HG03108 (cell line): Measurements from ENCODE around the gene NUP153.
"Not testable (repeated sequence)": the region's sequence is repeated elsewhere in the genome, so short reads cannot be mapped to it uniquely, and the experiment has no call there.

ENCODE experiments used
- ATAC-seq: cut with Tn5 transposase; IDR thresholded peaks from one replicate; pipeline ENCODE4 v1.9.1; 2021; ENCODE audit warnings: moderate library complexity; ENCODE audit not compliant: unreplicated experiment

The NUP153 gene

DNA sequence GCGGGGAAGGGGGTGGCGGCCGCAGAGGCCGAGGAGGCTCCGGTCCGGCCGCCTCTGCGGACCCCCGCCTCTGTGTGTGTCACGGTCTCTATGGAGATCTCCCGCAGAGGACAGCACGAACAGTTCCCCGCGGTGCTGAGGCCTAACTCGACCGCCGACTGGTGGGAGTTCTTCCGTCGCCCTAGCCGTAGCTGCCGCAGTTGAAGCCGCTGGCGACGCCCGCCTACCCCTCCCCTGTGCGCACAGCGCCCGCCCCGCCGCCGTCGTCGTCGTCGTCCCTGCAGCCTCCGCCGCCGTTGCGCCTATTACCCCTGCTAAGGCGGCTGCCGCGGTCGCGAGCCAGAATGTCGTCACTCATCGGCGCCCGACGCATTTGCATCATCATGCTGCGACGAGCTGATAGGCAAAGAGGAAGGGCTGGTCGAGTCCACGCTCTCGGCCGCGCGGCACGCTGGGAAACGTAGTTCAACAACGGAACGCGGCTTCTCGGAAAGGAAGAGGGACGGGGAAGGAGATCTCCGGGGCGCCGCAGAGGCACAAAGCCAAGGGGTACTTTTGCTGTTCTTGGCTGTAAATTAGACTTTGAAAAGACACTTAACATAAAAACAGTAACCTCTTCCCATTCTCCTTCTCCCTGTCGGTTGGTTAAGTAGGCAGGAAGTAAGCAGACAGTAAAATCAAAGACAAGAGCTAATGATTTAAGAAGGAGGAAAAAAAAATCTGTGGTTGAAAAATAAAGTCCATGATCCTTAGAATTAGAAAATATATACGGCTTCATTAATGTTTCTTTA, at the start of gene NUP153:
Gene NUP153 (minus strand): TSS at position 346 of the 791 bp plus-strand sequence. CDS start 538 bp downstream, outside the sequence.
- ATAC-seq: peak; percentile 58

DNA sequence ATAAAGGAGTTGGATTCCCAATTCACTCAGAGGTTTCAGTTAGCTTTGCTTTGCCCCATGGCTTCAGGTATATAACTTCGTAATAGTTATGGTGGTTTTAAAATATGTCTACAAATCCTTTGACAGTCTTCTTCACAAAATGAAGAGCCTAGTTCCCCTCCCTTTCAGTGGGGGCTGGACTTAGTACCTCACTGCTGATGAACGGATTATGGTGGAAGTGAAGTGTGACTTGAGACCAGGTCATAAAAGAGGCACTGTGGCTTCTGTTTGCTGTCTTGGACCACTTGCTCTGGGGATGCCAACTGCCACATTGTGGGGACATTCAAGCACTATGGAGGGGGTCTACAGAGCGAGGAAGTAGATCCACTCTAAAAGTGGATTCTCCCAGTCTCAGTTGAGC, 47.5 kb upstream of the NUP153 start:
- no peak for ATAC-seq

GRCh38 chr6:17745324-17745723, 38.6 kb upstream of the NUP153 start:
- ATAC-seq: not testable (repeated sequence)

DNA sequence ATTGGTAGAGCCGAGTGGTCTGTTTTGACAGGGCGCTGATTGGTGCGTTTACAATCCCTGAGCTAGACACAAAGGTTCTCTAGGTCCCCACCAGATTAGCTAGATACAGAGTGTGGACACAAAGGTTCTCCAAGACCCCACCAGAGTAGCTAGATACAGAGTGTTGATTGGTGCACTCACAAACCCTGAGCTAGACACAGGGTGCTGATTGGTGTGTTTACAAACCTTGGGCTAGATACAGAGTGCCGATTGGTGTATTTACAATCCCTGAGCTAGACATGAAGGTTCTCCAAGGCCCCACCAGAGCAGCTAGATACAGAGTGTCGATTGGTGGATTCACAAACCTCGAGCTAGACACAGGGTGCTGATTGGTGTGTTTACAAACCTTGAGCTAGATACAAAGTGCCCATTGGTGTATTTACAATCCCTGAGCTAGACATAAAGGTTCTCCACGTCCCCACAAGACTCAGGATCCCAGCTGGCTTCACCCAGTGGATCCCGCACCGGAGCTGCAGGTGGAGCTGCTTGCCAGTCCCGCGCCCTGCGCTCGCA, 38.1 kb upstream of the NUP153 start:
- ATAC-seq: not testable (repeated sequence)

DNA sequence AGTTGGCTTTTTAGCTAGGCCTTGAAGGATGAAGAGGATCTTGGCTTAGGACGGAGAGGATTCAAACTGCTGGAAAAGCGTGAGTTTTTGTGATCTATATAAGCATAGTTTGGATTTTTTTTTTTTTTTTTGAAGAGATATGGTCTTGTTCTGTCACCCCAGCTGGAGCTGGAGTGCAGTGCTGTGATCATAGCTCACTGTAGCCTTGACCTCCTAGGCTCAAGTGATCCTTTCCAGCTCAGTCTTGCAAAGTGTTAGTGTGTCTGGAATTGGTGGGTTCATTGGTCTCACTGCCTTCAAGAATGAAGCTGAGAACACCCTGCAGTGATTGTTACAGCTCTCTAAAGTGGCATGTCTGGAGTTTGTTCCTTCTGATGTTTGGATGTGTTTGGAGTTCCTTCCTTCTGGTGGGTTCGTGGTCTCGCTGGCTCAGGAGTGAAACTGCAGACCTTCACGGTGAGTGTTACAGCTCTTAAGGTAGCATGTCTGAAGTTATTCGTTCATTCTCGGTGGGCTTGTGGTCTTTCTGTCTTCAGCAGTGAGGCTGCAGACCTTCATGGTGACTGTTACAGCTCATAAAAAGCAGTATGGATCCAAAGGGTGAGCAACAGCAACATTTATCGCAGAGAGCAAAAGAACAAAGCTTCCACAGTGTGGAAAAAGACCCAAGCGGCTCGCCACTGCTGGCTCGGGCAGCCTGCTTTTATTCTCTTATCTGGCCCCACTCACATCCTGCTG, 37.5 kb upstream of the NUP153 start:
- ATAC-seq: no peak

DNA sequence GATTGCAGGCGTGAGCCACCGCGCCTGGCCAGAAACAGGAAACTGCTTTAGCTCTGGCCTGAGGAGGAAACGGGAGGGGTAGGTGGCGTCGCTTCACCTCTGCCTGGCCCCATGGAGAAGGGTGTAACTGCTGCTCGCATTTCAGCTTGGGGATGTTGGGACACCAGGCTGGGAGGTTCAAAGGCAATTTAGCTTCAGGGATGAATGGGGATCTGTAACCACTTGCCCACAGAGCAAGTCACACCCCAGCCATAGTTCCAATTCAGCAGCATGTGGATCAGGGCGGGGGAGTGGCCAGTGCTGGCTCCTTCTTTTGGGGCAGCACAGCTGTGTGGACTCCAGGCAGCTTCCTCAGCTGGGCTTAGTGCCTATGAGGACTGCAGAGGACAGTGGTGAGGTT, 34.8 kb upstream of the NUP153 start:
- no peak for ATAC-seq

DNA sequence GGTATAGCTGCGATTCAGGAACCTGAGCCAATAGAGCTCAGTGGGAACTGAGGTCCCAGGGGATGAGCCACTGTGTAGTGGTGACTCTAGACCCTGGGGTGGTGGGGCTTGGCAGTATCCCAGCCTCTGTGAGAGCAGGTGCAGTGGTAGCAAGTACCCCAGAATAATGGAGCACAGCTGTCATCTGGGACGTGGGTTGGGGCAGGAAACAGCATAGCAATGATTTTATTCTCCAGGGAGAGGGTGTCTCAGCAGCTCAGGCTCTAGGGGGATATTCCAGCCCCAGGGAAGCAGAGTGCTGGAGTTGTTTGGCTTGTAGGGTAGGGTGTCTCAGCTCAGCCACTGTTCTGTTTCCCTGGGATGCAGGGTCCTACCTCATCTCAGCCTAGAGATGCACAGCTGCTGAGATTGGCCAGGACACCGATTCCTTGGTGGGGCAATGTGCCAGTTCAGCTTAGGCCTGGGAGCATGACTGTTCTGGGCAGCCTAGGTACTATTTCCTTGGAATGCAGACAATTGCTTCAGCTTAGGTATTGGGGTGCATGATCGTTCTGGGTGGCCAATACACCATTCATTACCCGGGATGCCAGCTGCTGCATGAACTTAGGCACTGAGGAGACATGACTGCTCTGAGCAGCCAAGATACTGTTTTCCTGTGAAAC, 34.0 kb upstream of the NUP153 start:
- ATAC-seq: no peak

DNA sequence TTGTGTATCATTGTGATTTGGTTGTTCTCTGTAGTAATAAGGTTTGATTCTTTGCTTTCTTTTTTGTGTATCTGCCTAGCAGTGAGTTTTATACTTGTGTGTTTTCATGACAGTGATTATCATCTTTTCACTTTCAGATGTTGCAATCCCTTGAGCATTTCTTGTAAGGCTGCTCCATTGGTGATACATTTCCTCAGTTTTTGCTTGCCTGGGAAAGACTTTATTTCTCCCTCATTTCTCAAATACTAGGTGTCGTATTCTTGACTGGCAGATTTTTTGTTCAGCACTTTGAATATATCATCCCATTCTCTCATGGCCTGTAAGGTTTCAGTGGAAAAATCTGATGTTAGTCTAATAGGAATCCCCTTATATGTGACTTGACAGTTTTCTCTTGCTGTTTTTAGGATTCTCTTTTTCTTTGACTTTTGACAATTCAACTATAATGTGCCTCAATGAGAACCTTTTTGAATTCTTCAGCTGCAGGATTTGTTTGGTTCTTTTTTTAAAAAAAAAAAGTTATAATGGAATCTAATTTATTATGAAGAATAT, 31.1 kb upstream of the NUP153 start:
- no peak for ATAC-seq

- not testable (repeated sequence) for ATAC-seq
Measured at GRCh38 chr6:17735311-17735710, 28.6 kb upstream of the NUP153 start.

DNA sequence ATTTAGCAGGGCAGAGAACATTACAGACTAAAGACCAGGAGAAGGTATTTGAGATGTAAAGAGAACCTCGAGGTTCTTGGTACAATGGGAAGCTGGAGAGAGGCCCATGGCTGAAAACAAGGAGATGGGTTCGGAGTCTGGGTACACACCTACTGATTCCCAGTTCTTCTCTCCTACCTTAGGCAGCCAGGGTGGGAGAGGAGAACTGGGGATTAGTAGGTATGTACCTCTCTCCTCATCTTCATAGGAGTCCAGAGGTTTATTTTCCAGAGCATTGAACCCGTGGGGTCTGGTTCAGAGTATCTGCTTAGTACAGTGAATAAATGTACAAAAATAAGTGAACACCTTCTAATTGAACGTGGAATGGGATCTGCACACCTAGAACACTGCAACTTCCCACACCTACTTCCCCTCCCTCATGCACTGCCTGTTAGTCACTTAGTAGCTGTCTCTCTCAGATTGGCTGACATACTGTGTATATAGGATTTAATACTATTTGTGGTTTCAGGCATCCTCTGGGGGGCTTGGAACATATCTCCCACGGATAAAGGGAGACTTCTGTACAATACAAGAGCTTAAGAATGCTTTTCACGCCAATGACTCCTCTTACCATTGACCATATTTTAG, 23.5 kb upstream of the NUP153 start:
- ATAC-seq: no peak

DNA sequence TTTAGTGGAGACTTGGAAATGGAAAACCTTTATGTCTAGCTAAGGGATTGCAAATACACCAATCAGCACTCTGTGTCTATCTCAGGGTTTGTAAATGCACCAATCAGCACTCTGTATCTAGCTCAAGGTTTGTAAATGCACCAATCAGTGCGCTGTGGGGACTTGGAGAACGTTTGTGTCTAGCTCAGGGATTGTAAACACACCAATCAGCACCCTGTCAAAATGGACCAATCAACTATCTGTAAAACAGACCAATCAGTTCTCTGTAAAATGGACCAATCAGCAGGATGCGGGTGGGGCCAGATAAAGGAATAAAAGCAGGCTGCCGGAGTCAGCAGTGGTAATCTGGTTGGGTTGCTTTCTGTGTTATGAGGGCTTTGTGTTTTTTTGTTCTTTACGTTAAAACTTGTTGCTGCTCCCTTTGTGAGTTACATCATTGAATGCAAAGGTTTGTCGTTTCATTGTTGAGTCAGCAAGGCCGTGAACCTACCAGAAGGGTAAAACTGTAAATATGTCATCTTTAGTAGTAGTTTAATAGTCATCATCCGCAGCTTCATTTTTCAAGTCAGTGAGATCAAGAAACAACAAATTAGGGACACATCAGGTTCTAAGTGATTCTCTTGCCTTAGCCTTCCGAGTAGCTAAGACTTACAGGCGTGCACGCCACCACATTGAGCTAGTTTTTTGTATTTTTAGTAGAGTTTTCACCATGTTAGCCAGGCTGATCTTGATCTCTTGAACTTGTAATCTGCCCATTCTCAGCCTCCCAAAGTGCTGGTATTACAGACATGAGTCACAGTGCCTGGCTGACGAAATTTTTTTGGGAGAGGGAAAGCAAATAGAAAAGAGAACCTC, 22.7 kb upstream of the NUP153 start:
- no peak for ATAC-seq

DNA sequence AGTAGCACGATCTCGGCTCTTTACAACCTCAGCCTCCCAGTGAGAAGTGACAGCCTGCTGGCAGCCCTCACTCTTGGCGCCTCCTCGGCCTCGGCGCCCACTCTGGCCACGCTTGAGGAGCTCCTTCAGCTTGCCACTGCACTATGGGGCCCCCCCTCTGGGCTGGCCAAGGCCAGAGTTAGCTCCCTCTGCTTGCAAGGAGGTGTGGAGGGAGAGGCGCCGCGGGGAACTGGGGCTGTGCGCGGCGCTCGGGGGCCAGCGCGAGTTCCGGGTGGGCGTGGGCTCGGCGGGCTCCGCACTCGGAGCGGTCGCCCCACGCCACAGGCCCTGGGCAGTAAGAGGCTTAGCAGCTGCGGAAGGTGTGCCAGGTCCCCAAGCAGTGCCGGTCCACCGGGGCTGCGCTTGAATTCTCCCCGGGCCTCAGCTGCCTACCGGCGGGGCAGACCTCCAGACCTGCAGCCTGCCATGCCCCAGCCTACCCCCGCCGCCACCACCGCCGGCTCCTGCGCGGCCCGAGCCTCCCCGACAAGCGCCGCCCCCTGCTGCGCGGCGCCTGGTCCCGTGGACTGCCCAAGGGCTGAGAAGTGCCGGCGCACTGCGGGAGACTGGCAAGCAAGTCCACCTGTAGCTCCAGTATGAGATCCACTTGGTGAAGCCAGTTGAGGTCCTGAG, 22.0 kb upstream of the NUP153 start:
- ATAC-seq: no peak

GRCh38 chr6:17725083-17725482, 18.4 kb upstream of the NUP153 start:
- no peak for ATAC-seq

DNA sequence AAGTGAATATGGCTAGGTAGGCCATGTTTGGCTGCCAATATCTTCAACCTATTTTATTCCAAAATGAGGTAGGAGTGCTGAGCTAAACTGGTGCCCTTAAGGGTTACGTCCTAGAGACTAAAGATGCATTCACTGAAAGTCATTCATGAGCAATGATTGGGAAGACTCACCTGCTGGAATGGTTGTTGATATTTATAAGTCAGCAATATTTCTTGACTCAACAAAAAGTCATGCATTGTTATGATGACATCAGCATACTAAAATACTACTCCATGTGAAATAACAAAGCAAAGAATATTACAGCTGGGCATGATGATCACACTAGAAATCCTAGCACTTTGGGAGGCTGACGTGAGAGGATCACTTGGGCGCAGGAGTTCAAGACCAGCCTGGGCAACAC, 17.6 kb upstream of the NUP153 start:
- ATAC-seq: no peak

- no peak for ATAC-seq
Measured at GRCh38 chr6:17721671-17722070, 14.9 kb upstream of the NUP153 start.

DNA sequence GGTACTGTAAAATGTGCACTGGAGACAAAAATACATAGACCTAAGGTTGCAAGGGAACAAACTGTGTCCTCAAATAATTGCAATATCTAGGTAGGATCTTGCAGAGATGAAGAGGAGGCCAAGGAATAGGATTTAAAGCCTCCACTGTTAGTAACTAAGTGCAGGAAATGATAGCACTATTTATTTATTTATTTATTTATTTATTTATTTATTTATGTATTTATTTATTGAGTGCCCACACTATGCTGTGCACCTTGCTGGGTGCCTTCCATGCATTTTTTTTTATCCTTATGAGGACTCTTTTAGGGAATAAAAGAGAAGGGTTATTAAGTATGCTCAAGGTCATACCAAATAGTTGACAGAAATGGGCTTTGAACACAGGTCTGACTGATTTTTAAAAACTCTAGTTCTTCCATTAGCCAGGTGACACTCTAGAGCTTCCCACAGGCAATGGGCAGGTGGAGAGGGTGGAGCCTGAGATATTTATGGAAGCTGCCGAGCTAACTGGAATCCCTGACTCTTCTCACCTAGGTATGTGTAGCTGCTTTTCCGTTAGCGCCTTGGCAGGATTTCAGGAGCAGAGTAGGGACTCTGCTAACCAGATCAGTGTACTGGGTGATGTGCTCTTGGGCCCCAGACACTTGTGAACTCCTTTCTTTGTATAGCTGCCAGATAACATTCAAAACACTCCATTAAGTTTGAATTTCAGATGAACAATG, 12.8 kb upstream of the NUP153 start:
- ATAC-seq: no peak

- no peak for ATAC-seq
Measured at GRCh38 chr6:17716221-17716620, 9.5 kb upstream of the NUP153 start.
